ENCODE measurements around the gene AUH.

AUH gene

DNA sequence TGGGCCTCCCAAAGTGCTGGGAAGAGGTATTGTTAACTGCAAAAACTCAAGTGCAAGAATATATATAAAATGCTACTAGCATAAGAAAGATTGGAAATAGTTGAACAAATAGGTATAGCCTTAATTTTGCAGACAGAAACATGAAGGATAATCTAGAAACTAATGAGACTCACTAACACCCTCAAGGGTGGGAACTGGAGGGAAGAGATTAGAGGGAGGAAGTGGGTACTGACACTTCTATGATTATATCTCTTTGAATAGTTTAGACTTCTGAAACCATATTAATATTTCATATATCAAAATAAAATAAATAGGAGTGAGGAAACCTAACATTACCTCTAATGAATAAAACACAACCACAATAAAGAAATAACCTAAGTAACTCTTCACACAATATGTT, 23.0 kb downstream of the AUH start:
- DNase-seq (ENCODE audit: low read depth), result no peak

DNA sequence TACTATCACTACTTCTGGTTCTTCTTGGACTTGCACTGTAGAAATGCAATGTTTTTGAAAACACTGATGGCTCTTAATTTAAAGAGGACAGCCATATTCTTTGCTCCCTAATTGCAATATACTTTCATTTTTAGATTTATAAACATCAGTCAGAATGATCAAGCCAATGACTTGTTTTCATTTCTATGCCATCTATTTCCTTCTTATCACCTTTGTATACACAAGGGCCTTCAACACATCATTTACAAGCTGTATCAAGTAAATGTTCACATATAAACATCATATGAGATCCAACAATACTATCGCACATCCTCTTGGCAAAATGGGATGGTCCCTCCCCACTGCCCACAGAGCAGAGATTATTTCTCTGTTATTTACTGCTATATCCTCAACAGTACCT, 24.9 kb downstream of the AUH start:
- no peak for DNase-seq (ENCODE audit: low read depth)

DNA sequence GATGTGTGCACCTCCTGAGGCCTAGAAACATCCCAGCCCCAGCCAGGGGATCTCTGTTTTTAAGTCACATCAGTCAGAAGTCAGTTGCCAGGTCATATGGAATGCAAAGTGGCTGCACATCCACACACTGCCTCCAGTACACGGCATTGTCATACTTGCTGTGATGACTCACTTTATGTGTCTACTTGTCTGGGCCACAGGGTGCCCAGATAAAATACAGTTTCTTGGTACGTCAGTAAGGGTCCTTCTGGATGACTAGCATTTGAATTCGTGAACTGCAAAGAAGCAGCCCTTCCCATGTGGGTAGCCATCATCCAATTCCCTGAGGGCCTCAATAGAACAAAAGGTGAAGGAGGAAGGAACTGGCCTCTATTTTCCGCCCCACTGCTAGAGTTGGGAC, 27.7 kb downstream of the AUH start:
- no peak for DNase-seq (ENCODE audit: low read depth)

DNA sequence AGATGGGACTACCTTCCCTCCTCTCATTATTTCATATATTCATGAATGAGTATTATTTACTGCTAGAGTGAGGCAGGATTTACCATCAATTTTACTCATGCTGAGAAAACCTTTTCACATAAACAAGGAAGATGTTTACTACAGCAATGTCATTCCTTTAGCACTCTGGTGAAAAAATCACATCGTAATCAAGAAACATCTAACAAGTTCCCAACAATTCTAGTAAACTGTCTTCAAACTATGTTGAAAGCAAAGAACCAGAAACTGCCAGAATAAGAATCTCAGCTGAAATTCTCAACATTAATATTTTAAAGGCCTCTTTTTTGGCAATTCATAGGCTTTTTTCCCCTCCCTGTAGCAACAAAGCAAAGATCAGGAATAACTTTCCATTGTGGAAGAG, 28.2 kb downstream of the AUH start:
- no peak for DNase-seq (ENCODE audit: low read depth)

DNA sequence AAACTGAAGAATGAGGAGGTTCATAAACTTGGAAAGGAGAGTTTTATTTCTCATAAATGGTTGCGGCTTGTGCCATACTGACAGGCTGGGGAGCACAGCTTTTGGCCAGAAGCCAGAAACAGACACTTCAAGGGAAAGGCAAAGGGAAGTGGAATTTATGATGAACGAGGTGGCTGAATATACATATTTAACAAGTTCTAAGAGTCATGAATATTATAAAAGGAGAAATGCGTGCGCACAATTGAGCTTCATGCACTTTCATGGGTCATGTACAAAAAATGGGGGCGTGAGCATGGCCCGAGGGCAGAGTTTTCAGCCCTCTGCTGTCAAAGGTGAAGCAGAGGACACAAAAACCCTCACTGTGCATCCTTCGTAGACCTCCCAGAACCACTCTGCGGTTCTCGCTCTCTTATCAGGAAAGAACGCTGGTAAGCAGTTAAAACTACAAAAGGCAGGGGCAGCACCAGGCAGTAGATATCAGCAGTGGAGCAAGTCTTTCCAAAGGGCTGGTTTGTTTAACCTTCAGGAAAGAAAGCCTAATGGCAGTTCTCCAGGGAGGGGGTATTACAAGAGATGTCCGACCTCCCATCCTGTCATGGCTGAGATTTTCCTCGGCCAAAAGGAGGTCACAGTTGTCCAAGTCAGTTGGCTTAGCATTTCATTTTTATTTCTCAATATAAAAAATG, 29.0 kb downstream of the AUH start:
- no peak for DNase-seq (ENCODE audit: low read depth)

DNA sequence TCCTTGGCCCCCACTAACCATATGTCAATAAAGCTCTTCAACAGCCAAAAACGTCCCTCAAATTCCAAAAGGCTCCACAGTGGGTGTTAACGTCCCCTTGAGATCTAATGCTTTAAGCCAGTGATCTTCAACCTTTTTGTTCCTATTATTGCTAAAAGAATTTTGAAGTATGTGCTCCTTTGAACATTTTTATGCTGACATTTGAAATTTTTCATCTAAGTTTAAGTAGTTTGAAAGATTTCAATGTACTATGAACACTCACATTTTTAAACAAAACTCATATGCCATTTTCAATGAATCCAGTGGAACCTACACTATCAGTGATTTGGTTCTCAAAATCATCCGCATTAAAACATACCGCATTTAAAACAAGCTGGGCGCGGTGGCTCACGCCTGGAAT, 29.9 kb downstream of the AUH start:
- no peak for DNase-seq (ENCODE audit: low read depth)

DNA sequence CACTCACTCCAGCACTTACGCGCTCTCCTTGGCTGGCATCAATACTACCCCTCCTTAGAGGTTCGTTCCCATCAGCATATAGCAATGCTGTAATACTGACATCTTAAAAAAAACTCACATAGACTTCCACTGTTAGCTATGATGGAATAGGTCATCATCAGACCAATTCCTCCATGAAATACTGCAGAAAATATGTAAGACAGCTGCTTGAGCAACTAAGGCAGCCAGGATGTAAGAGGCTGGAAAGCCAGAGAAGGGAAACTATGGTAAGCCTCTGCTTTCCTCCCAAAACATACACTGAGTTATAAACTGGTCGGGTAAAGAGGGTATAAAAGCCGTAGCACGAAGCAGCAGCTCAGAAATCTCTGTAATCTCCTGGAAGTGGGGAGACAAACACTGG, 33.5 kb downstream of the AUH start:
- no peak for DNase-seq (ENCODE audit: low read depth)

DNA sequence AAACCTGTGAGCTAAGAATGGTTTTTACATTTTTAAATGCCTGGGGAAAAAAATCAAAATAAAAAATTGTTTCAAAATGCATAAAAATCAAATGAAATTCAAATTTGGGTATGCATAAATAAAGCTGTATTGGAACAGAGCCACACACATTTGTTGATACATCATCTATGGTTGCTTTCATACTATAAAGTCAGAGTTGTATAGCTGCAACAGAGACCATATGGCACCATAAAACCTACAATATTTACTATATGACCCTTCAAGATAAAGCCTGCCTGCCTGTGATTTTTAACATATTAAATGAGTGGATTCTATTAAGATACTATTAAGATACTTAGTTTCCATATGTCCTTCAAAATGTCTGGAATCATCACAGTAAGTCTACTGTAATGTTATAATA, 40.0 kb downstream of the AUH start:
- no peak for DNase-seq (ENCODE audit: low read depth)

DNA sequence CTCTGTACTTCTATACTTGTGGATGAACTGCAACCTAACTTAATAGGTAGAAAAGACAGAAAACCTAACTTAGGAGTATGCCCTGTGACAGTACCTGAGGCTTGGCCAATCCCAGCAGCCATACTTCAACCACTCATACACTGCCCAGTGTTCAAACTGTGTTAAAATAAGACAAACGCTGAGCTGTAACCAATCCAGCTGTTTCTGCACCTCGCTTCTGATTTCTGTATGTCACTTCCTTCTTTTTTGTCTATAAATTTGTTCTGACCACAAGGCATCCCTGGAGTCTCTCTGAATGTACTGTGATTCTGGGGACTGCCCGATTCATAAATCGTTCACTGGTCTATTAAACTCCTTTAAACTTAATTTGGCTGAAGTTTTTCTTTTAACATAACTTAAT, 41.4 kb downstream of the AUH start:
- no peak for DNase-seq (ENCODE audit: low read depth)

DNA sequence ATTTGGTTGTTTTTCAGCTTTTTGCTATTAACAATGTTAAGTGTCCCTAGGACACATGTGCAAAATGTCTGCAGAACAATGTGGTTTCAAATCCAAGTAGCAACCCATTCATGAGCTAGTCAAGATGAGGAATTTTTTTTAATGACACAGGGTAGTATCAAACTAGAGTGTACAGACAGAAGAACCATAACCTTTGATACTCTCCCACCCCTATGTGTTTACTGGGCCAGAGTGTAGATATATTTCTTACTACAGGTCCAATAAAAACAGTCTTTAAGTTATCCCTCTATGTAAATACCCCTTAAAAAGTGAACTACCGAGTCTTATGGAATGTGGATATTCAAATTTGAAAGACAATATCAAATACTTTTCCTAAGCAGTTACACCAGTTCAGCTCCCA, 45.6 kb downstream of the AUH start:
- no peak for DNase-seq (ENCODE audit: low read depth)

DNA sequence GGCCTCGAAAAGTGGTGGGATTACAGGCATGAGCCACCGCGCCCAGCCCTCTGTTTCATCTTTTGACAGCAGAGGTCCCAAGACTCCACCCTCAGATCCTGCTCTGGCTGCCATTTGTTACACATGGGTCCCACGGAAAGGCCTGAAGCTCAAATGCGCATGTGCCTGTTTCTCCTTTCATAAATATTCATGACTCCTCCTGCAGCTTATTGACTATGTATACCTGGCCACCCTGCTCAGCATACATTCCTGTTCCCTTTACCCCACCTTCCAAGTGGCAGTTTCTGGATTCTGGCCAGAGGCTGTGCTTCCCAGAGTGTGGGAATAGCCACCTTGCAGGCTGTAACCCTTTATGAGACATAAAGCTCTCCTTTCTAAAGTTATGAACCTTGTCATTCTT, 46.5 kb downstream of the AUH start:
- no peak for DNase-seq (ENCODE audit: low read depth)

DNA sequence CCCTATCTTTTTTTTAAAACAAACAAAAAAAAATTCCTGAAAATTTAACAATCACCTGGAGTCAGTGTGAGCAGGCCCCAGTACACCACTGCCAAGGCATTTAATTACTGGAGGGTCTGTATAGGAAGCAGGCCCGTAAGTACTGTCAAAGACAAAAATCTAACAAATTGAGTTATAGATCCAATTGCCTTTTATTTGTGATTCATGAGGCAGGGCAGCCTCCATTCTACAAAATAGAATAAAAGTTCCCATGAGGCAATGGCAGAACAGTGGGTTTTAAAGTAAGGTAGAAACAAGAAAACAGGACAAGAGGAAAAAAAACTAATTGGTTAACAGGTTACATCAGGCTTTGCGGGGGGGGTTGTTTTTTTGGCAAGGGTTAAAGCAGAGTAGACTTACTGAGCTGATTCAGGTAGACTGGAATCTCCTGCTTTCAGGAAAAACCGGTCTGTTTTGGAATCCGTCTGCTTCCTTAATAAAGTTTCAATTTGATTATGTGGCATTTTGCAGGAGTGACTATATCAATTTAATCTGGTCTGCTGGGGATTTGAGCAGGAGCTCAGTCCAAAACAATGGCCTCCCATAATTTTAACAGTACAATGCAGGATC, 48.9 kb downstream of the AUH start:
- no peak for DNase-seq (ENCODE audit: low read depth)

DNA sequence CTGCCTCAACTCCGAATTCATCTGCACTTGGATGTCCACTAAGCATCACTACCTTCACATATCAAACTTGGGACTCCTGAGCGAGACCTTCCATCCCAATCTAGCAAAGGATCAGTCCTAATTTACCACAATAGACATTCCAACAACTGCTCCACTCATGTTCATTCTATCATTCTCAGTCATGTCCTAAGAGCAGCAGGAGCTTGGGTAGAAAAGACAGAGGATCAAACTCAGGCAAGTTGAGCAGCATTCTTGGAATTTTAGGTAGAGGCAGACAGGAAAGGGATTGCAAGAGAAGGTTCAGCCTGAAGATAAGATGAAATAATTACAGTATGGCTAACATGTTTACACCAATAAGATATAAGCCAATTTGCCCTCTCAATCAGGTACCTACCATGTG, 51.7 kb downstream of the AUH start:
- no peak for DNase-seq (ENCODE audit: low read depth)

DNA sequence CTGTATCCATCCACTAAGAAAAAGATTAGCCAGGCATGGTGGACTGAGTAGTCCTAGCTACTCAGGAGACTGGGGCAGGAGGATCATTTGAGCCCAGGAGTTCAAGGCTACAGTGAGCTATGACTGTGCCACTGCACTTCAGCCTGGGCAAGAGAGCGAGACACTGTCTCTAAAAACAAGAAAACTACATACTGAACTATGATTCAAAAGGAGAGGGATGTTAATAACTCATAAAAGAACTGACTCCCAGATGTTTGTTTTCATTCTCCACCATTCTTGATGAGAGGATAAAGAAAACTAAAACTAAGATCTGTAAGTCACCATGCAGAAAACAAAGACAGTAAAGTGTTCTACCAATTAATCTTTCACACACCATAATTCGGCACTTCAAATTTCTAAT, 53.5 kb downstream of the AUH start:
- DNase-seq (ENCODE audit: low read depth), result no peak

DNA sequence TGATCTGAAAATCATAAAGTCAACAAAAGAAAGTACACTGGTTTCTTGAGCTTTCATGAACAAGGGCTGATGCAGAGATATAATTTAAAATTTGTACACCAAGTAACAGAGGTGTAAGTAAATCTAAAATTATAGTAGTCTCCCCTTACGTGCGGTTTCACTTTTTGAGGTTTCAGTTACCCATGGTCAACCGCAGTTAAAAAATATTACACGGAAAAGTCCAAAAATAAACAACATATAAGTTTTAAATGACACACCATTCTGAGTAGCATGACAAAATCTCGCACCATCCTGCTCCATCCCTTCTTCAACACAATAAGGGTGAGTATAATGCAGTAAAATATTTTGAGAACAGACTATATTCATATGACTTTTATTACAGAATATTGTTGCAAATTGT, 54.4 kb downstream of the AUH start:
- no peak for DNase-seq (ENCODE audit: low read depth)

DNA sequence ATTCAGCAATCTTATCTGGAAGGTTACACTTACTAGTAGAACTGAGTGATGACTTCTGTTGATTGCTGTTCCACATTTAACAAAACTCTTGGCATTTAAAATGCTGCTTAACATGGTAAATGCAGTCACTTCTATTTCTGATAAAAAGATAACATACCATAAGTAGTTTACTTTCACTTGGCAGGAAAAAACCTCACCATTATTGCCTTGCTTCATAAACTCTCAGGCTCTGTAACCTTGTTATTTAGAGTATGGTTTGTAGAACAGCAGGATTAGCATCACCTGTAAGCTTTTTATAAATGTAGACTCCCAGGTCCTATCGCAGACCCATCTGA, 55.5 kb downstream of the AUH start:
- DNase-seq (ENCODE audit: low read depth), result no peak

DNA sequence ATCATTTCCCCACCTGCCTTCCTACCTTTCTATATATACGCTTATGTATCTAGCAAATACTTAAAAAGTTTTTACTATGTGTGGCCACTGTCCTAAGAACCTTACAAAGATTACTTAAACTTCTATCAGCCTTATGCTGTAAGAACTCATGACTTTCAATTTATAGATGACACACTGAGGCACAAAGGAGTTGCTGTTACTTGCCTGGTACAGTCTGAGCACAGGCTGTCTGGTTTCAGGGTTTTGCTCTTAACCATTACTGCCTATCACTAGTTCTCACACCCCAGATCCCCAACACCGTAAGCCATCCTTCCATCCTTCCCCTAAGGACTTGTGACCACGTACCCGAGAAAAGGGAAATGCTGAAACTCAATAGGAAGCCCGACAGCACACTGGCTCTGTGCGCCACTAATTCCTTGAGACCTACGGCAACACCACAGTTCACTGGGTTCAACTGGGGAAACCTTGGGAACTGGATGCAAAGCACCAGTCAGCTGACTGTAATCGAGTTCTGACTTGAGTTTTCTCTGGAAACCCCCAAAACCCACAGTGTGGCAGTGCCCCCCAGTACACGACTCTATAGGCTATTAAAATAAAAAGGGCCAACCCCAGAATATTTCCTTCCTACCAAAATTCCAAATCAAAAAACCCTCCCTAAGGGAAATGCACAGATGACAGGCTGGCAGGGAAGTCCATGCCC, 56.0 kb downstream of the AUH start:
- DNase-seq (ENCODE audit: low read depth), result no peak

DNA sequence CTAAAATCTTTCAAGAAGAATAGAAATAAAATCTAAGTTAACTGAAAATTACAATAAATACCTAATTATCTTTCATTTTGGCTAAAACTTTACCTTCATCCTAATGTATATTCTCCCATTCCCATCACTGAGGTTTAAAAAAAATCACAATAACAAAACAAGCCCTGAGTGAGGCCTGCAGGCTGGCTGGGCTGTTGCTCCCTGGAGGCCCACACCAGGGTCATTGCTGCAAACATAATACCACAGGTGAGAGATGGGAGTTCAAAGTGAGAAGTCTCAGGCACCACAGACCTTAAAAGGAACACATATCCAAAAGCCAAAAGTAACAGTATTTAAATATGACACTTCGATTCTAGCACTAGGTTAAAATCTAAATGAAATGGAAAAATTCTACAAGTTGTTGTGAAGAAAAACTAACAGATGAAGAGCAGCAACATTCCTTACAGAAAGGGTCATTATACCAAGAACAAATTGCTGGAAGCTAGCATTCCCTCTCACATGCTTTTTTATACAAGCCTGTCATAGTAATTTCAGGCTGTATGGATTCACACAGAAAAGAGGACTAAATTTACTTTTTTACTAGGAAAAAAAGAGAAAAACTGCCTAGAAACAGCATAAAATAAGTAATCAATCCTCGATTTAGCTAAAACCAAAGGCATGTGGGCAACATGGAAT, 57.8 kb downstream of the AUH start:
- DNase-seq (ENCODE audit: low read depth), result no peak

DNA sequence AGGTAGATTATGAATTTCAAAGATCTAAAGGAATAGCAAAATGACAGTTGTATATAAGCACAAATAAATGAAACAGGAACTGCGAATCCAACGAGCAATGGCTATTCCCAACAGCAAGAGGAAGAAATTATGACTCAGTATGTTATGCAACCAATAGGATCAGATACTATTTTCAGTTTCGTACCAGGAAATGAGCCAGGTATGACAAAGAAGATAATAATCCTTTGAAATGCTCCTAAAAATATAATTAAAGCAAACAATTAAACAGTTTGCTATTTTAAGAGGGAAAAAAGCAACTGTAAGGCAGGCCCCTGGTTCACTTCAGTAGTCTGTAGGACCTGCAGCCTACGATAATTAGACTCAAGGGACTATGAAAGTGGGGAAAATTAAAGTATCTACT, 58.9 kb downstream of the AUH start:
- DNase-seq (ENCODE audit: low read depth), result no peak

DNA sequence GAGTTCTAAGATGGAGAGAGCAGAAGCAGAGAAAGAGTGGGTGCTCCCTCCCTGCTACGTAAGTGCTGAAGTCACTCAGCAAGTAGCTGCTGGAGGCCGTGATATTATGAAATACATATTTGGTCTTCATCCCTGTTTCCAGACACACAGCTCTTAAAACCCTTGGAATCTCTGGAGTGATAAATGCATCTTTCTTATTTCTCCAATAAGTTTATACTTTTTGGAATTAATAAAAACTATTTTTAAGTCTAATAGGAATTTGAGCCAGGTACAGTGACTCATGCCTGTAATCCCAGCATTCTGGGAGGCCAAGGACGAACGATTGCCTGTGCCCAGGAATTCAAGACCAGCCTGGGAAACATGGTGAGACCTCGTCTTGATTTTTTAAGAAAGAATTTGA, 60.6 kb downstream of the AUH start:
- DNase-seq (ENCODE audit: low read depth), result no peak

DNA sequence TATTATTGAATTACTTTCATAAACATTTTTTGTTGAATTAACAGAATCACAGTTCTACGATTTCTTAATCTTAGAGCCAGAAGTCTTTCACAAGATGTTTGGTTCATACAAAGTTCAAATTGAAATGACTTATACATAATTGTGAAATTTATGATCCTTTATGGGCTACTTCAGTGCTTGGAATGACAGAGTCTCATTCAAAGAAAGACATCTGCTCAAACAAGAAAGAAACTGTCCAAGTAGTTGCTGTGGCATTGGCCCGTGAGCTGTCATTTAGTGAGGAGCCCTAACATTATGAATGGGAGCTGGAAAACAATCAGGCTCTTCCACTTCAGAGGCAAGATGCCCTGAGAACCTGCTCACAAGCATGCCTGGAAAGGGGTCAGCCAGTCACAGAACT, 63.4 kb downstream of the AUH start:
- no peak for DNase-seq (ENCODE audit: low read depth)

DNA sequence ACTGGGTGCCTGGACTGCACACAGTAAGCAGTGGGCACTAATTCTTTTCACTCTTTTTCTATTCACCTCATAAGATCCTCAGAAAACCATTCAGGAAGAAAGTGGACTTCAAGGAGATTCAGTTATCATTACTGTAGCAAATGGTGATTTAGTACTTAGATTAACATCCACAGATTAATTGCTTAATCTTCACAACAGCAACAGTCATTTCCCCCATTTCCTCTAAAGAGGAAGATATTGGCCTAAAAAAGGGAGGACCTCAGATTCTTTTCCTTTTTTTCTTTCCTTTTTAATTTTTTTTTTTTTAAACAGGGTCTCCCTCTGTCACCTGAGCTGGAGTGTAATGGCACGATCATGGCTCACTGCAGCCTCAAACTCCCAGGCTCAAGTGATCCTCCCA, 64.4 kb downstream of the AUH start:
- no peak for DNase-seq (ENCODE audit: low read depth)

DNA sequence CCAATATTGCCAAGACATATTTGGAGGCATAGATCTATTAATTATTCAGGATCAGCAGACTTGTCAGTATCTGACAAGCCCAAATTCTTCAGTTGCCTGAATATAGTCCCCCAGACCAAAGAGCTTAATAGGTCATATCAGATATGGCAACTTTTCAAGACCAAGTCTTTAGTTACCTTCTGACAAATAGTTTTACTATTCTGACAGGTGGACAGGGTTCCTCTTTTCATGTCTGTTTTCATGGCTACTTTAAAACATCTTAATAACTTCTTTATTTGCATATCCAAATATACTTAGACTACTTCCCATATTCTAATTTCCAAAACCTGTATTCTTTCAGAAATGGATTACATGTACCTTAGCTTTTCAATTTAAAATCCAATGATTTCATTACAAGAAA, 65.4 kb downstream of the AUH start:
- no peak for DNase-seq (ENCODE audit: low read depth)

Data from CMK (cell line).